ENCODE data around the gene ABCC5. TPM values are rescaled to one million over a fixed set of nuclear protein-coding genes. Genes with fewer than 3 reads are reported as not detected.
"Not testable (repeated sequence)": the region's sequence is repeated elsewhere in the genome, so short reads cannot be mapped to it uniquely, and the experiment has no call there.

The ABCC5 gene
- total and polyA plus RNA-seq, 12 donors, result 12.1 to 89.6 (median 40.9) TPM

GRCh38 chr3:184031187-184031792 is 13.6 kb upstream of the ABCC5 start, which contains the start of gene HTR3D:
Gene HTR3D (plus strand): TSS chr3:184031742. CDS start chr3:184031742, 0 bp downstream.
- Histone ChIP-seq H3K27me3 (peaks cover 0 to 8% (median 0%) of the 10 kb centered on the region in 7 donors), H3K36me3 (no peaks in the 10 kb centered on the region), H3K9me3 (no peaks in the 10 kb centered on the region), H3K27ac (no peak within 1 kb of the TSS), H3K4me3 (no peak within 1 kb of the TSS), H3K4me1 (no peaks in the 10 kb centered on the region)
- WGBS, 2 donors, result 67 to 69% methylated on average over 4 of the region's 4 CpGs
- ATAC-seq (no peak), DNase-seq (no peak)
- TF ChIP-seq CTCF (IDR thresholded peaks at IDR 0.05), result no peak
- intact Hi-C loops (cut with DNase I), result no loop called here

GRCh38 chr3:184030536-184030935 is 12.9 kb upstream of the ABCC5 start:
- no peak for ATAC-seq
- intact Hi-C loops (cut with DNase I), result no loop called here
- H3K4me1 ChIP-seq, result no peaks in the 10 kb centered on the region
- no peak for DNase-seq
- TF ChIP-seq CTCF (IDR thresholded peaks at IDR 0.05), result no peak
- no peak overlapping the region for H3K27ac ChIP-seq
- no peaks in the 10 kb centered on the region for H3K36me3 ChIP-seq
- WGBS, 2 donors, result 71 to 80% methylated on average over 3 of the region's 3 CpGs
- no peak overlapping the region for H3K4me3 ChIP-seq
- no peaks in the 10 kb centered on the region for H3K9me3 ChIP-seq
- peaks cover 0 to 8% (median 0%) of the 10 kb centered on the region in 7 donors for H3K27me3 ChIP-seq

GRCh38 chr3:184029443-184029842 is 11.8 kb upstream of the ABCC5 start:
- TF ChIP-seq CTCF (IDR thresholded peaks at IDR 0.05), result no peak
- DNase-seq, result no peak
- Histone ChIP-seq H3K27me3 (peaks cover 0 to 8% (median 0%) of the 10 kb centered on the region in 7 donors), H3K4me1 (no peaks in the 10 kb centered on the region), H3K36me3 (no peaks in the 10 kb centered on the region), H3K27ac (no peak overlapping the region), H3K4me3 (no peak overlapping the region), H3K9me3 (no peaks in the 10 kb centered on the region)
- ATAC-seq, result no peak
- 73 to 79% methylated on average over 2 of the region's 2 CpGs for WGBS, 2 donors
- intact Hi-C loops (cut with DNase I), result no loop called here

DNA sequence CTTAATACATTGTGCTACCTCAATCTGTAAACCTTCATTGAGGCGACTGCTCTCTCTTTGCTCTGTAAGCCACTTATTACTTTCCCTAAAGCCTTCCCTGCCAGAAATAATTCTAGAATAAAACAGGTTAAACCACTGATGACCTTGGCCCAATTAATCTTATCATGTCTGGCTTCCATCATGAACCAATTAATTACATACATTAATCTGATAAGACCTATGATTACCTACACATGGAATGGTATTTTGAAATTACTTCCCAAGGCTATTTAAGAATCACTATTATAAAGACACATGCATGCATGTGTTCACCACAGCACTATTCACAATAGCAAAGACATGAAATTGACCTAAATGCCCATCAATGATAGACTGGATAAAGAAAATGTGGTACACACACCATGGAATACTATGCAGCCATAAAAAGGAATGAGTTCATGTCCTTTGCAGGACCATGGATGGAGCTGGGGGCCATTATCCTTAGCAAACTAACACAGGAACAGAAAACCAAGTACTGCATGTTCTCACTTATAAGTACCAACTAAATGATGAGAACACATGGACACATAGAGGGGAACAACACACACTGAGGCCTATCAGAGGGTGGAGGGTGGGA is 10.7 kb upstream of the ABCC5 start:
- H3K36me3 ChIP-seq; H3K9me3 ChIP-seq; H3K4me1 ChIP-seq; H3K27ac ChIP-seq; intact Hi-C loops (cut with DNase I); ATAC-seq; H3K4me3 ChIP-seq; H3K27me3 ChIP-seq; DNase-seq: not testable (repeated sequence)
- WGBS, 2 donors, result 92% methylated on average over 1 of the region's 1 CpG

DNA sequence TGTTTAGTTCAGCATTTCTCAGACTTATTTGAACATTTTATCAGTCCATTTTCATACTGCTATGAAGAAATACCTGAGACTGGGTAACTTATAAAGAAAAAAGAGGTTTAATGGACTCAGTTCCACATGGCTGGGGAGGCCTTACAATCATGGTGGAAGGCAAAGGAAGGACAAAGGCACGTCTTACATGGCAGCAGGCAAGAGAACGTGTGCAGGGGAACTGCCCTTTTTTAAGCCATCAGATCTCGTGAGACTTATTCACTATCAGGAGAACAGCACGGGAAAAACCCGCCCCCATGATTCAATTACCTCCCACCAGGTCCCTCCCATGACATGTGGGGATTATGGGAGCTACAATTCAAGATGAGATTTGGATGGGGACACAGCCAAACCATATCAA is 7.6 kb upstream of the ABCC5 start:
- H3K9me3 ChIP-seq; DNase-seq; H3K4me3 ChIP-seq; intact Hi-C loops (cut with DNase I); ATAC-seq; H3K27ac ChIP-seq; H3K36me3 ChIP-seq; H3K27me3 ChIP-seq: not testable (repeated sequence)
- peaks cover 0 to 11% (median 0%) of the 10 kb centered on the region in 9 donors for H3K4me1 ChIP-seq
- 56 to 62% methylated on average over 5 of the region's 5 CpGs for WGBS, 2 donors
